Prostate gland (tissue), 2 donors: Measurements from ENCODE around the gene TFF2. TPM values are rescaled to one million over a fixed set of nuclear protein-coding genes. Genes with fewer than 3 reads are reported as not detected.

Experiments
- DNase-seq: peaks from one replicate; pipeline ENCODE4 v3.0.0-alpha.2; 2019; ENCODE audit warnings: low spot score
- H3K27ac ChIP-seq, 2 donors: fragments of 200-600 bp; sonication (generic); 2 replicates each; pipeline ENCODE4 v1.5.1; 2017 to 2019
- H3K27me3 ChIP-seq: fragments of 200-600 bp; sonication (generic); replicated peaks from 2 replicates; pipeline ENCODE4 v1.5.1; 2019; ENCODE audit not compliant: insufficient read depth
- H3K36me3 ChIP-seq, 2 donors: fragments of 200-600 bp; sonication (generic); 1 replicate in 1 of 2; 2 replicates in 1 of 2; pipeline versions ENCODE4 v1.5.1 to v1.8.1; 2017 to 2019
- H3K4me1 ChIP-seq: fragments of 200-600 bp; sonication (generic); replicated peaks from 2 replicates; pipeline ENCODE4 v1.5.1; 2019
- H3K4me3 ChIP-seq, 2 donors: fragments of 200-600 bp; sonication (generic); 2 replicates each; pipeline ENCODE4 v1.5.1; 2017 to 2019
- H3K9me3 ChIP-seq: fragments of 200-600 bp; sonication (generic); 2 replicates; pipeline ENCODE4 v1.5.1; 2017
- POLR2A ChIP-seq: fragments of 450-650 bp; IDR thresholded peaks from one replicate; pipeline ENCODE4 v1.6.1; 2016; ENCODE audit warnings: antibody characterized with exemption, mild to moderate bottlenecking
- POLR2AphosphoS5 ChIP-seq: sonication (generic); formaldehyde crosslinking; IDR thresholded peaks from one replicate; pipeline ENCODE4 v1.6.1; 2017; ENCODE audit warnings: antibody characterized with exemption
- WGBS: methylation state at CpG from one replicate; pipeline ENCODE4 v1.1.5; 2018; 5-methylcytosine and 5-hydroxymethylcytosine counted together
- intact Hi-C: fragments of 100-400 bp; cut with DNase I; formaldehyde crosslinking; loops from one replicate; pipeline ENCODE4 v1.14.2; 2022
- total RNA-seq, 2 donors: library from RNA; depleted of rRNA; stranded (reverse); fragments of >200 nt; gene quantifications; one replicate each; pipeline ENCODE4 v1.1.0, GENCODE V29; 2016
- TF ChIP-seq, protein P1 (sequence below), 4 experiments: fragments of 200-600 bp in 2 of 4; fragments of 450-650 bp in 2 of 4; sonication (generic) in 2 of 4; IDR thresholded peaks; 1 replicate in 3 of 4; 2 replicates in 1 of 4; pipeline ENCODE4 v1.5.1; 2016 to 2019; ENCODE audit warnings: antibody characterized with exemption in 4 of 4, mild to moderate bottlenecking in 2 of 4, moderate library complexity in 2 of 4

Gene TFF2
- total RNA-seq, 2 donors from 2014 or later, result not detected

DNA sequence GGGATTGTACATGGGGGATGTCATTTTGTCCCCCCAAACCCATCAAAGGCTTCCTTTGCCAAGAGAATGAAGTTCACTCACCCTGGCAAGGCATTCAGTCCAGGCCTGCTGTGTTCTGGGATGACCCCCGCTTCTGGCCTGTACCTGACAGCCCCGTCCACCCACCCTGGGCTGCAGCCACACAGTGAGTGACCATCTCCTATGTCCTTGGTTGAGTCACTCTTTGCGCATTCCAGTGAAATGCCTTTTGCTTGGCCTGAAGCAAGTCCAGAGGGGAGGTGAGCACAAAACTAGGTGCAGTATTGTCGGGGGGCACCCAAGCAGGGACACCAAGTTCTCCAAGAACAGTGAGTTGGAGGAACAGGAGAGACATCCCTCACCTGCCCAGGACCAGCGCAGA lies 34.8 kb upstream of the TFF2 start:
- 100% methylated on average over 5 of the region's 5 CpGs for WGBS
- Histone ChIP-seq H3K27me3 (no peaks in the 10 kb centered on the region), H3K9me3 (no peaks in the 10 kb centered on the region), H3K36me3 (no peaks in the 10 kb centered on the region), H3K27ac (no peak overlapping the region), H3K4me3 (no peak overlapping the region), H3K4me1 (no peaks in the 10 kb centered on the region)
- TF ChIP-seq POLR2A (no peak), POLR2AphosphoS5 (no peak)
- TF ChIP-seq, protein P1, sequence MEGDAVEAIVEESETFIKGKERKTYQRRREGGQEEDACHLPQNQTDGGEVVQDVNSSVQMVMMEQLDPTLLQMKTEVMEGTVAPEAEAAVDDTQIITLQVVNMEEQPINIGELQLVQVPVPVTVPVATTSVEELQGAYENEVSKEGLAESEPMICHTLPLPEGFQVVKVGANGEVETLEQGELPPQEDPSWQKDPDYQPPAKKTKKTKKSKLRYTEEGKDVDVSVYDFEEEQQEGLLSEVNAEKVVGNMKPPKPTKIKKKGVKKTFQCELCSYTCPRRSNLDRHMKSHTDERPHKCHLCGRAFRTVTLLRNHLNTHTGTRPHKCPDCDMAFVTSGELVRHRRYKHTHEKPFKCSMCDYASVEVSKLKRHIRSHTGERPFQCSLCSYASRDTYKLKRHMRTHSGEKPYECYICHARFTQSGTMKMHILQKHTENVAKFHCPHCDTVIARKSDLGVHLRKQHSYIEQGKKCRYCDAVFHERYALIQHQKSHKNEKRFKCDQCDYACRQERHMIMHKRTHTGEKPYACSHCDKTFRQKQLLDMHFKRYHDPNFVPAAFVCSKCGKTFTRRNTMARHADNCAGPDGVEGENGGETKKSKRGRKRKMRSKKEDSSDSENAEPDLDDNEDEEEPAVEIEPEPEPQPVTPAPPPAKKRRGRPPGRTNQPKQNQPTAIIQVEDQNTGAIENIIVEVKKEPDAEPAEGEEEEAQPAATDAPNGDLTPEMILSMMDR (IDR thresholded peaks at IDR 0.05), result no peak
- no peak for DNase-seq
- intact Hi-C loops, result no loop called here

GRCh38 chr21:42384989-42385388 lies 34.2 kb upstream of the TFF2 start:
- Histone ChIP-seq H3K27ac (no peak overlapping the region), H3K4me3 (no peak overlapping the region), H3K4me1 (no peaks in the 10 kb centered on the region), H3K36me3 (no peaks in the 10 kb centered on the region), H3K27me3 (no peaks in the 10 kb centered on the region), H3K9me3 (no peaks in the 10 kb centered on the region)
- intact Hi-C loops, result no loop called here
- DNase-seq, result no peak
- WGBS, result 94% methylated on average over 2 of the region's 2 CpGs
- TF ChIP-seq, protein P1 (IDR thresholded peaks at IDR 0.05), result no peak
- TF ChIP-seq POLR2AphosphoS5 (no peak), POLR2A (no peak)

- WGBS, result 64% methylated on average over 8 of the region's 8 CpGs
- DNase-seq, result no peak
- no peaks in the 10 kb centered on the region for H3K4me1 ChIP-seq
- H3K27ac ChIP-seq, result no peak overlapping the region
- no peak for TF ChIP-seq POLR2AphosphoS5
- TF ChIP-seq POLR2A, result no peak
- TF ChIP-seq, protein P1 (IDR thresholded peaks at IDR 0.05), result no peak
- no peaks in the 10 kb centered on the region for H3K36me3 ChIP-seq
- no peaks in the 10 kb centered on the region for H3K27me3 ChIP-seq
- H3K4me3 ChIP-seq, result no peak overlapping the region
- intact Hi-C loops, result no loop called here
- no peaks in the 10 kb centered on the region for H3K9me3 ChIP-seq
Measured at GRCh38 chr21:42384156-42384945, 33.6 kb upstream of the TFF2 start.

DNA sequence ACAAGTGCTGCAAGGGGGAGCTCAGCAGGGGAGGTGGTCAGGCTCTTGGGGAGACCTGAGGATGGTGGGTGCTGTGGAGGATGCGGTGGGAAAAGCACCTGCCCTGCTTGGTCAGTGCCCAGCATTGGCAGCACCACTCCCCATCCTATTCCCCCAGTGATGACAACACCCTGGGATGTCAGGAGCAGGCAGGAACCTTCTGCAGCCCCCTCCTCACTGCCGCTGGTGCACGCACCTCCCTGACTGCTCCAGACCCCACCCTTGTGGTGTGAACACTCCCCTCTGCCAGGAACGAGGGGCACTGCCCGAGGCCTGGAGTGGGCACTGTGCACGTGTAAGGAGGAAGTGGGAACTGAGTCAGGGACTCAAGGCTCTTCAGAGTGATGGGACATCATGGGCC lies 32.5 kb upstream of the TFF2 start:
- intact Hi-C loops, result no loop called here
- Histone ChIP-seq H3K27ac (no peak overlapping the region), H3K4me3 (no peak overlapping the region), H3K9me3 (no peaks in the 10 kb centered on the region), H3K36me3 (no peaks in the 10 kb centered on the region), H3K27me3 (no peaks in the 10 kb centered on the region), H3K4me1 (no peaks in the 10 kb centered on the region)
- 80% methylated on average over 6 of the region's 6 CpGs for WGBS
- TF ChIP-seq, protein P1 (IDR thresholded peaks at IDR 0.05), result no peak
- DNase-seq, result no peak

DNA sequence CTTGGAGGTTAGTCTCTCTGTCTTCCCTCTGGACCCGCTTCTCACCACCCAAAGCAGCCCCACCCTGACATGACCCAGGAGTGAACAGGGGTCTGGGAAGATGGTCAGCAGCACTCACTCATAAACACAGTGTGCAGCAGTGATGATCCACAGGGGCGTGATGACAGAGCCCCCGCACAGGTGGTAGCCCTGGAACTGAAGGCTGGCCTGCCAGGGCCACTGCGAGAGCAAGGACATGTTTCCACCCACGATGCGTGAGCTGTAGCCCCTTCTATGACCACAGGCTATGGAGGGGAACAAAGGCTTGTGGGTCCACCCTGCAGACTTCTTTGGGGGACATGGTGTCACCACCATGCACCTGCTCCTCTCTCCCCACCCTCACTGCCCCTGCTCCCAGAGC lies 32.1 kb upstream of the TFF2 start:
- TF ChIP-seq, protein P1 (IDR thresholded peaks at IDR 0.05), result no peak
- TF ChIP-seq POLR2A, result no peak
- TF ChIP-seq POLR2AphosphoS5, result no peak
- no peak overlapping the region for H3K4me3 ChIP-seq
- no peaks in the 10 kb centered on the region for H3K4me1 ChIP-seq
- DNase-seq, result no peak
- H3K27ac ChIP-seq, result no peak overlapping the region
- intact Hi-C loops, result no loop called here
- H3K27me3 ChIP-seq, result no peaks in the 10 kb centered on the region
- no peaks in the 10 kb centered on the region for H3K9me3 ChIP-seq
- WGBS, result 100% methylated on average over 6 of the region's 6 CpGs
- H3K36me3 ChIP-seq, result no peaks in the 10 kb centered on the region
